ENCODE data around the gene GARS1.
"Not testable (repeated sequence)": the region's sequence is repeated elsewhere in the genome, so short reads cannot be mapped to it uniquely, and the experiment has no call there.

The GARS1 gene

GRCh38 chr7:30572212-30572841 is 22.4 kb upstream of the GARS1 start:
- intact Hi-C loops (cut with DNase I; ENCODE audit: low total_unique reads): no loop called here
- H3K4me1 ChIP-seq: no peaks in the 10 kb centered on the region
- no peaks in the 10 kb centered on the region for H3K9me3 ChIP-seq
- DNase-seq: no peak
- no peak overlapping the region for H3K4me3 ChIP-seq
- H3K27me3 ChIP-seq: no peaks in the 10 kb centered on the region
- peaks cover 5 to 43% (median 40%) of the 10 kb centered on the region in 3 donors for H3K36me3 ChIP-seq
- no peak overlapping the region for H3K27ac ChIP-seq
- TF ChIP-seq CTCF (IDR thresholded peaks at IDR 0.05): no peak

GRCh38 chr7:30575910-30576309 is 18.8 kb upstream of the GARS1 start:
- H3K9me3 ChIP-seq: no peaks in the 10 kb centered on the region
- no peaks in the 10 kb centered on the region for H3K27me3 ChIP-seq
- intact Hi-C loops (cut with DNase I; ENCODE audit: low total_unique reads): no loop called here
- no peak for DNase-seq
- H3K4me1 ChIP-seq: no peaks in the 10 kb centered on the region
- H3K36me3 ChIP-seq: peaks cover 20 to 49% (median 48%) of the 10 kb centered on the region in 3 donors
- TF ChIP-seq CTCF (IDR thresholded peaks at IDR 0.05): no peak
- no peak overlapping the region for H3K4me3 ChIP-seq
- no peak overlapping the region for H3K27ac ChIP-seq

GRCh38 chr7:30583181-30583580 is 11.5 kb upstream of the GARS1 start:
- intact Hi-C loops (cut with DNase I; ENCODE audit: low total_unique reads): no loop called here
- no peak for DNase-seq
- Histone ChIP-seq H3K27me3 (no peaks in the 10 kb centered on the region), H3K9me3 (no peaks in the 10 kb centered on the region), H3K36me3 (peaks cover 33 to 68% (median 56%) of the 10 kb centered on the region in 3 donors), H3K4me3 (no peak overlapping the region), H3K27ac (no peak overlapping the region), H3K4me1 (no peaks in the 10 kb centered on the region)
- TF ChIP-seq CTCF (IDR thresholded peaks at IDR 0.05): no peak

GRCh38 chr7:30584415-30584814 is 10.3 kb upstream of the GARS1 start:
- peaks cover 24 to 56% (median 47%) of the 10 kb centered on the region in 3 donors for H3K36me3 ChIP-seq
- DNase-seq: no peak
- no peak overlapping the region for H3K4me3 ChIP-seq
- no peaks in the 10 kb centered on the region for H3K4me1 ChIP-seq
- no peak overlapping the region for H3K27ac ChIP-seq
- no peaks in the 10 kb centered on the region for H3K27me3 ChIP-seq
- no peak for TF ChIP-seq CTCF (IDR thresholded peaks at IDR 0.05)
- no peaks in the 10 kb centered on the region for H3K9me3 ChIP-seq
- intact Hi-C loops (cut with DNase I; ENCODE audit: low total_unique reads): no loop called here

- H3K36me3 ChIP-seq: peaks cover 24 to 51% (median 47%) of the 10 kb centered on the region in 3 donors
- intact Hi-C loops (cut with DNase I; ENCODE audit: low total_unique reads): no loop called here
- DNase-seq: no peak
- H3K27me3 ChIP-seq: no peaks in the 10 kb centered on the region
- no peak overlapping the region for H3K4me3 ChIP-seq
- no peak for TF ChIP-seq CTCF (IDR thresholded peaks at IDR 0.05)
- no peaks in the 10 kb centered on the region for H3K4me1 ChIP-seq
- no peak overlapping the region for H3K27ac ChIP-seq
- no peaks in the 10 kb centered on the region for H3K9me3 ChIP-seq
These were observed 9.7 kb upstream of the GARS1 start for GRCh38 chr7:30584965-30585364.

- peaks cover 19 to 46% (median 44%) of the 10 kb centered on the region in 3 donors for H3K36me3 ChIP-seq
These were observed 9.0 kb upstream of the GARS1 start for GRCh38 chr7:30585675-30586074.

GRCh38 chr7:30587547-30587946 is 7.1 kb upstream of the GARS1 start:
- intact Hi-C loops (cut with DNase I; ENCODE audit: low total_unique reads): not testable (repeated sequence)

More at GRCh38 chr7:30585675-30586074, 9.0 kb upstream of the GARS1 start:
- H3K4me3 ChIP-seq: no peak overlapping the region
- H3K27ac ChIP-seq: no peak overlapping the region
- intact Hi-C loops (cut with DNase I; ENCODE audit: low total_unique reads): no loop called here
- no peaks in the 10 kb centered on the region for H3K9me3 ChIP-seq
- no peak for DNase-seq
- no peaks in the 10 kb centered on the region for H3K4me1 ChIP-seq
- H3K27me3 ChIP-seq: no peaks in the 10 kb centered on the region
- TF ChIP-seq CTCF (IDR thresholded peaks at IDR 0.05): no peak

More at GRCh38 chr7:30587547-30587946, 7.1 kb upstream of the GARS1 start:
- H3K4me1 ChIP-seq, DNase-seq, H3K27ac ChIP-seq, H3K27me3 ChIP-seq, H3K9me3 ChIP-seq, H3K4me3 ChIP-seq: not testable (repeated sequence)
- H3K36me3 ChIP-seq: peaks cover 13 to 30% (median 28%) of the 10 kb centered on the region in 3 donors

All from tibial artery (tissue), 4 donors.